Measurements from ENCODE around the gene DGCR8.

The DGCR8 gene

GRCh38 chr22:20112623-20113511, 32.8 kb downstream of the DGCR8 start:
- ATAC-seq = no peak
- TF ChIP-seq ARNTL (CRISPR knock-in tag; IDR thresholded peaks at IDR 0.05; ENCODE audit: borderline replicate concordance, low read depth) (no peak), ZNF8 (CRISPR knock-in tag; IDR thresholded peaks at IDR 0.05) (no peak), CSDC2 (CRISPR knock-in tag; IDR thresholded peaks at IDR 0.05) (no peak), OSR1 (CRISPR knock-in tag; IDR thresholded peaks at IDR 0.05) (no peak), ESRRG (CRISPR knock-in tag; IDR thresholded peaks at IDR 0.05) (no peak), PATZ1 (CRISPR knock-in tag; IDR thresholded peaks at IDR 0.05; ENCODE audit: borderline replicate concordance) (no peak), ZNF565 (CRISPR knock-in tag; conservative IDR thresholded peaks at IDR 0.05; ENCODE audit: low read depth) (no peak), TSHZ2 (CRISPR knock-in tag; IDR thresholded peaks at IDR 0.05) (no peak), BACH2 (CRISPR knock-in tag; IDR thresholded peaks at IDR 0.05; ENCODE audit: borderline replicate concordance) (no peak), RARB (CRISPR knock-in tag; IDR thresholded peaks at IDR 0.05) (no peak), ZFP3 (CRISPR knock-in tag; IDR thresholded peaks at IDR 0.05) (no peak), TCF4 (CRISPR knock-in tag; IDR thresholded peaks at IDR 0.05; ENCODE audit: borderline replicate concordance) (no peak), CREB5 (CRISPR knock-in tag; IDR thresholded peaks at IDR 0.05; ENCODE audit: low read depth) (no peak), ISL1 (CRISPR knock-in tag; IDR thresholded peaks at IDR 0.05) (no peak), TOX (CRISPR knock-in tag; IDR thresholded peaks at IDR 0.05; ENCODE audit: borderline replicate concordance) (no peak), ZFP30 (CRISPR knock-in tag; IDR thresholded peaks at IDR 0.05) (no peak), GLIS3 (CRISPR knock-in tag; IDR thresholded peaks at IDR 0.05) (no peak)
- TF ChIP-seq, protein P1, sequence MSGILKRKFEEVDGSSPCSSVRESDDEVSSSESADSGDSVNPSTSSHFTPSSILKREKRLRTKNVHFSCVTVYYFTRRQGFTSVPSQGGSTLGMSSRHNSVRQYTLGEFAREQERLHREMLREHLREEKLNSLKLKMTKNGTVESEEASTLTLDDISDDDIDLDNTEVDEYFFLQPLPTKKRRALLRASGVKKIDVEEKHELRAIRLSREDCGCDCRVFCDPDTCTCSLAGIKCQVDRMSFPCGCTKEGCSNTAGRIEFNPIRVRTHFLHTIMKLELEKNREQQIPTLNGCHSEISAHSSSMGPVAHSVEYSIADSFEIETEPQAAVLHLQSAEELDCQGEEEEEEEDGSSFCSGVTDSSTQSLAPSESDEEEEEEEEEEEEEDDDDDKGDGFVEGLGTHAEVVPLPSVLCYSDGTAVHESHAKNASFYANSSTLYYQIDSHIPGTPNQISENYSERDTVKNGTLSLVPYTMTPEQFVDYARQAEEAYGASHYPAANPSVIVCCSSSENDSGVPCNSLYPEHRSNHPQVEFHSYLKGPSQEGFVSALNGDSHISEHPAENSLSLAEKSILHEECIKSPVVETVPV (CRISPR knock-in tag; IDR thresholded peaks at IDR 0.05) = no peak

GRCh38 chr22:20113551-20114310, 33.7 kb downstream of the DGCR8 start:
- TF ChIP-seq, protein P1 (CRISPR knock-in tag; IDR thresholded peaks at IDR 0.05) = no peak
- TF ChIP-seq TSHZ2 (CRISPR knock-in tag; IDR thresholded peaks at IDR 0.05) (no peak), TCF4 (CRISPR knock-in tag; IDR thresholded peaks at IDR 0.05; ENCODE audit: borderline replicate concordance) (no peak), SNAI2 (CRISPR knock-in tag; IDR thresholded peaks at IDR 0.05) (no peak), BACH2 (CRISPR knock-in tag; IDR thresholded peaks at IDR 0.05; ENCODE audit: borderline replicate concordance) (no peak), ZNF565 (CRISPR knock-in tag; conservative IDR thresholded peaks at IDR 0.05; ENCODE audit: low read depth) (no peak), ZFP3 (CRISPR knock-in tag; IDR thresholded peaks at IDR 0.05) (no peak), POU6F1 (CRISPR knock-in tag; IDR thresholded peaks at IDR 0.05; ENCODE audit: borderline replicate concordance, low read depth) (no peak), CSDC2 (CRISPR knock-in tag; IDR thresholded peaks at IDR 0.05) (no peak), OSR1 (CRISPR knock-in tag; IDR thresholded peaks at IDR 0.05) (no peak), ESRRG (CRISPR knock-in tag; IDR thresholded peaks at IDR 0.05) (no peak), ARNTL (CRISPR knock-in tag; IDR thresholded peaks at IDR 0.05; ENCODE audit: borderline replicate concordance, low read depth) (no peak), TOX (CRISPR knock-in tag; IDR thresholded peaks at IDR 0.05; ENCODE audit: borderline replicate concordance) (no peak), CREB5 (CRISPR knock-in tag; IDR thresholded peaks at IDR 0.05; ENCODE audit: low read depth) (no peak)
- no peak for ATAC-seq

Measured in SK-N-SH treated with all-trans-retinoic acid at 6 μM for 48 hours (cell line).